Pancreas (tissue), 10 donors: ENCODE results near the gene GALNT1. TPM values are rescaled to one million over a fixed set of nuclear protein-coding genes. Genes with fewer than 3 reads are reported as not detected.

Experiments
- ATAC-seq, 4 donors: fragments of 200-7000 bp; cut with Tn5 transposase; one replicate each; pipeline versions ENCODE4 v1.8.0 to v1.9.1; 2020; ENCODE audit warnings: mild to moderate bottlenecking in 4 of 4, moderate library complexity in 4 of 4
- DNase-seq, 6 donors: peaks; one replicate each; pipeline ENCODE4 v3.0.0-alpha.2; 2020
- FAIRE-seq: peaks from 2 replicates; lab custom pipeline; 2012; peaks lifted over from hg19 to GRCh38; lab: Jason Lieb, UNC
- H3K27ac ChIP-seq, 4 donors: fragments of 200-600 bp; sonication (generic); 1 replicate in 3 of 4; 2 replicates in 1 of 4; pipeline versions ENCODE4 v1.5.0 to v1.8.0; 2020
- H3K27me3 ChIP-seq, 4 donors: fragments of 200-600 bp; one replicate each; pipeline ENCODE4 v1.8.0; 2021
- H3K36me3 ChIP-seq, 3 donors: fragments of 200-600 bp; sonication (generic) in 1 of 3; one replicate each; pipeline versions ENCODE4 v1.5.0 to v1.8.0; 2020 to 2021
- H3K4me1 ChIP-seq, 3 donors: fragments of 200-600 bp; one replicate each; pipeline ENCODE4 v1.8.0; 2021
- H3K4me3 ChIP-seq, 4 donors: fragments of 200-600 bp; sonication (generic) in 2 of 4; one replicate each; pipeline versions ENCODE4 v1.5.0 to v1.8.0; 2020 to 2021
- H3K9me3 ChIP-seq, 4 donors: fragments of 200-600 bp; one replicate each; pipeline ENCODE4 v1.8.0; 2021
- WGBS, 2 donors: extraction: QIAGEN DNeasy Blood & Tissue Kit; methylation state at CpG; one replicate each; pipeline ENCODE4 v1.1.7; 2013; 5-methylcytosine and 5-hydroxymethylcytosine counted together
- intact Hi-C, 3 donors: fragments of 100-400 bp; cut with DNase I; formaldehyde crosslinking; loops; one replicate each; pipeline versions ENCODE4 v1.11.1 to v1.14.2; 2022
- polyA plus RNA-seq, 2 donors: library from polyadenylated mRNA; stranded (reverse); fragments of 200-250 nt; gene quantifications; one replicate each; pipeline ENCODE4 v1.2.3, GENCODE V29; 2013
- total RNA-seq, 6 donors: library from RNA; stranded (reverse); fragmentation: NEBNext Ultra II Directional in 4 of 6; extraction: Animal tissue kit (Norgen Biotek cat#: 25700) in 4 of 6; gene quantifications; one replicate each; pipeline versions ENCODE4 v1.2.1 to v1.2.4, GENCODE V29; 2021 to 2023
- TF ChIP-seq, protein P1 (sequence below), 4 donors: fragments of 200-600 bp; sonication (generic) in 3 of 4; IDR thresholded peaks; one replicate each; pipeline versions ENCODE4 v1.5.0 to v1.8.0; 2021; ENCODE audit warnings: antibody characterized with exemption in 4 of 4
- donor health status: healthy with polysubstance abuse.
- donor health status: DM: no; HTN: no; CAD: no; lungs with moderate emphysema.
- donor health status: DM: no; HTN: no; CAD: no.
- donor health status: control.
- donor health status: control.
- donor health status: Bipolar disorder and iron deficiency.
- donor health status: DM: yes; HTN: yes; CAD: no.
- donor health status: DM: no; HTN: no; CAD: no.
- donor health status: DM: no; HTN: no; CAD: no.
- donor health status: DM: yes; HTN: yes; CAD: no.

Gene GALNT1
- total and polyA plus RNA-seq, 8 donors: 6.8 to 59.6 (median 25.8) TPM

DNA sequence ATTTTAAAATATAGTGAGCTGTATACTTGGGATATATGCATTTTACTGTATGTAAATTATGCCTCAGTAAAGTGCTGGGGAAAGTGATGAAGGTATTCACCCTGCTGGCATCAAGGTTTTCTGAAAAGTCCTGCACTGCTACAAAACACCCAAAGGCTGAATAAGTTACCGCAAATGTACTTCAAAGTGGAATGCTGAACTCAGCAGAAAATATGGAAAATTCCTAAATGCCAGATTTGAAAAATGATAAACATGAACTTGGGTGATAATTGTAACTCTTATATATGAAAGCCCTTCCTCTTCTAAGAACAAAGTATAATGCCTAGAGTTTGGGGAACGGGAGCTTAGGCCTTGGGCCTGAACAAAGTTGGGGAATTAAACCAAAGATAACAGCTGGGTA lies 133.0 kb downstream of the GALNT1 start:
- no peak for DNase-seq
- no peak for FAIRE-seq
- H3K27ac ChIP-seq: no peak overlapping the region

DNA sequence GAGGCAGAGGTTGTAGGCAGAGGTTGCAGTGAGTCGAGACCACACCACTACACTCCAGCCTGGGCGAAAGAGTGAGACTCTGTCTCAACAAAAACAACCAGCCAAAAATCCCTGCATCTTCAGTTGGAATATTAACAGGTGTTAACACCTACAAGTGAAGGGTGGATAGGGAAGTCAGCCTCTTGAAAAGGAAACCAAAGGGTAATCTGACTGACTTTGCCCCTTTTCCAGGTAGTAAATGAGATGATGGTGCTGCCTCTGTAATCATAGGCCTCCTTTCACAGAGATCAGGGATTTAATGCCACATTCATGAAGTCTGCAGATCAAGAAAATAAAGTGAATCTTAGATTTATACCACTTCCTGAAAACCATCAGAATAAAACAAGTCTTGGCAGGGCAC lies 133.6 kb downstream of the GALNT1 start:
- no peaks in the 10 kb centered on the region for H3K9me3 ChIP-seq
- no peak overlapping the region for H3K4me3 ChIP-seq
- WGBS, 2 donors: 98 to 100% methylated on average over 2 of the region's 2 CpGs
- H3K36me3 ChIP-seq: peaks cover 0 to 3% (median 0%) of the 10 kb centered on the region in 3 donors
- no peak for DNase-seq
- no peak overlapping the region for H3K27ac ChIP-seq
- ATAC-seq: no peak
- TF ChIP-seq, protein P1, sequence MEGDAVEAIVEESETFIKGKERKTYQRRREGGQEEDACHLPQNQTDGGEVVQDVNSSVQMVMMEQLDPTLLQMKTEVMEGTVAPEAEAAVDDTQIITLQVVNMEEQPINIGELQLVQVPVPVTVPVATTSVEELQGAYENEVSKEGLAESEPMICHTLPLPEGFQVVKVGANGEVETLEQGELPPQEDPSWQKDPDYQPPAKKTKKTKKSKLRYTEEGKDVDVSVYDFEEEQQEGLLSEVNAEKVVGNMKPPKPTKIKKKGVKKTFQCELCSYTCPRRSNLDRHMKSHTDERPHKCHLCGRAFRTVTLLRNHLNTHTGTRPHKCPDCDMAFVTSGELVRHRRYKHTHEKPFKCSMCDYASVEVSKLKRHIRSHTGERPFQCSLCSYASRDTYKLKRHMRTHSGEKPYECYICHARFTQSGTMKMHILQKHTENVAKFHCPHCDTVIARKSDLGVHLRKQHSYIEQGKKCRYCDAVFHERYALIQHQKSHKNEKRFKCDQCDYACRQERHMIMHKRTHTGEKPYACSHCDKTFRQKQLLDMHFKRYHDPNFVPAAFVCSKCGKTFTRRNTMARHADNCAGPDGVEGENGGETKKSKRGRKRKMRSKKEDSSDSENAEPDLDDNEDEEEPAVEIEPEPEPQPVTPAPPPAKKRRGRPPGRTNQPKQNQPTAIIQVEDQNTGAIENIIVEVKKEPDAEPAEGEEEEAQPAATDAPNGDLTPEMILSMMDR (IDR thresholded peaks at IDR 0.05): no peak
- intact Hi-C loops: no loop called here
- no peak for FAIRE-seq
- H3K27me3 ChIP-seq: no peaks in the 10 kb centered on the region
- no peaks in the 10 kb centered on the region for H3K4me1 ChIP-seq

More for the DNA sequence above, 133.0 kb downstream of the GALNT1 start:
- peaks cover 0 to 3% (median 0%) of the 10 kb centered on the region in 3 donors for H3K36me3 ChIP-seq
- no peak for ATAC-seq
- 98 to 99% methylated on average over 2 of the region's 2 CpGs for WGBS, 2 donors
- TF ChIP-seq, protein P1 (IDR thresholded peaks at IDR 0.05): no peak
- intact Hi-C loops: no loop called here
- H3K4me1 ChIP-seq: no peaks in the 10 kb centered on the region
- H3K27me3 ChIP-seq: no peaks in the 10 kb centered on the region
- no peak overlapping the region for H3K4me3 ChIP-seq
- H3K9me3 ChIP-seq: no peaks in the 10 kb centered on the region

DNA sequence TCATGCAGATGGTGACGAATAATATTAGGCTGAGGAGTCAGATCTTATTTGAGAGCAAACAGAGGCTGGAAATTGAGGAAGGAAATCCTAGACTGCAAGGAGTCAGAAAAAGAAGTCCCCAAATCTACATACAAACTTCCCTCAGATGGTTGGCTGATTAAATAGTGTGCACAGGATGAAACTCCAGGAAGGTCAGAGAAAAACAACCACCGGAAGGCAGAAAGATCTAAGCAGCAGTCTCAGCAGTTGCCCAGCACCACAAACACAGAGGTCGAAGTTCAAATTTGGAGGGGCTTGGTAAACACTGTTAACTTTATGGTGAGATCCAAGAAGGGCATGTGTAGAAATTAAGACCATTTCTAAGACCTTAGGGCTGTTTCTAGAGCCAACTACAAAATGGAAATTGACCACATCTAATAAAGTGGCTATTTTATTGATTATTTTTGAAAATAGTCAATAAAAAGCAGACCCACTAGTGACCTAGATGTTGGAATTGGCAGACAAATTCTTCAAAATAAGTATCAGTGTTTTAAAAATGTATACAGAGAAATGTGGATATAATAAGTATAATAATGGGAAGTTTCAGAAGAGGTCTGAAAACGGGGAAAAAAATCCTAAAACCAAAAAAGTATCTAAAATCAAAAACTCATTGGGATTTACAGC lies 134.8 kb downstream of the GALNT1 start:
- no peak for FAIRE-seq
- intact Hi-C loops: no loop called here
- Histone ChIP-seq H3K4me1 (no peaks in the 10 kb centered on the region), H3K36me3 (peaks cover 0 to 3% (median 0%) of the 10 kb centered on the region in 3 donors), H3K4me3 (no peak overlapping the region), H3K27ac (no peak overlapping the region), H3K27me3 (no peaks in the 10 kb centered on the region), H3K9me3 (no peaks in the 10 kb centered on the region)
- no peak for DNase-seq
- WGBS, 2 donors: 78 to 79% methylated on average over 4 of the region's 4 CpGs
- ATAC-seq: no peak
- TF ChIP-seq, protein P1 (IDR thresholded peaks at IDR 0.05): no peak

DNA sequence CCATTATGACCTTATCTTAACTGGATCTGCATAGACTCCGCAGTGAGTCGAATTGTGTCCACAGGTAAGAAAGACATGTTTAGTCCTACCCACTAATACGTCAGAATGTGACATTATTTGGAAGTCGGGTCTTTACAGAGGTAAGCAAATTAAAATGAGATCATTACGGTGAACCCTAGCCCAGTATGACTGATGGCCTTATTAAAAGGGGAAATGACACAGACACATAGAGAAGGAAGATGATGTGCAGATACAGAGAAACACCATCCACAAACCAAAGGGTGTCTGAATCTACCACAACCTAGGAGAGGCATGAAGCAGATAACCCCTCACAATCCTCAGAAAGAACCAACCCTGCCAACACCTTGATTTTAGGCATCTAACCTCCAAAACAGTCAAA lies 135.6 kb downstream of the GALNT1 start:
- H3K27ac ChIP-seq: no peak overlapping the region
- ATAC-seq (no peak), DNase-seq (no peak), FAIRE-seq (no peak)
- intact Hi-C loops: no loop called here
- TF ChIP-seq, protein P1 (IDR thresholded peaks at IDR 0.05): no peak
- no peaks in the 10 kb centered on the region for H3K9me3 ChIP-seq
- no peaks in the 10 kb centered on the region for H3K4me1 ChIP-seq
- no peak overlapping the region for H3K4me3 ChIP-seq
- no peaks in the 10 kb centered on the region for H3K27me3 ChIP-seq
- no peaks in the 10 kb centered on the region for H3K36me3 ChIP-seq
- 91 to 92% methylated on average over 5 of the region's 5 CpGs for WGBS, 2 donors

DNA sequence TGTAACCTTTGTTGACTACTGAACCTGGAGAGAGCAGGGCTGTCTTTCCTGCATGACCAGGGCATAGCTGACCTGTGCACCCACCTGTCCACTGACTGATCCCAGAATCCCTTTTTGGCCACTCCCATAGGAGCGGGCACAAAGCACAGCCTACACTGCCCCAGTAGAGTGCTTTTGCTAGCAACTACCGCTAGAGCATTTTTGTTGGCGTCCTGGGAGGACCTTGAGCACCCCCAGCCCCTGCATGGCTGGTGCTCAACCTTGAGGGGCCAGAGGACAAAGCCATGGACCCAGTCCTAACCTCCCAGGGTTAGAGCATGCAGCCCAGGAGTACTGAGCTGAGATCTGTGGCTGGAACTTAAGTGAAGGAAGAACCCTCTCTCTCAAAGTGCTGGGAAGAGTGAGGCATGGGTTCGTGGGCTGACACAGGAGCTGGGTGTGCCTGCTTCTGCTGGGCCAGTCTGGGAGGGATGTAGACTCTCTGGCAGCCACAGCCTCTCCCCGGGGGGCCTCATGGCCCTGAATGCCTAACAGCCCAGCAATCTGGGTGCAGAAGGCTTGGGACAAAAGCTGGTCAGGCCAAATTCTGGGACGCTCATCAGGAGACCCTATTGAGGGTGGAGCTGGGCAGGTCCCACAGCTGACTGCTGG lies 140.0 kb downstream of the GALNT1 start:
- intact Hi-C loops: no loop called here
- TF ChIP-seq, protein P1 (IDR thresholded peaks at IDR 0.05): no peak
- Histone ChIP-seq H3K27me3 (no peaks in the 10 kb centered on the region), H3K36me3 (no peaks in the 10 kb centered on the region), H3K4me1 (no peaks in the 10 kb centered on the region), H3K9me3 (no peaks in the 10 kb centered on the region), H3K27ac (no peak overlapping the region), H3K4me3 (no peak overlapping the region)
- 76% methylated on average over 6 of the region's 6 CpGs for WGBS, 2 donors
- ATAC-seq (no peak), DNase-seq (no peak), FAIRE-seq (no peak)
